ENCODE results near the gene OCA2. TPM values are rescaled to one million over a fixed set of nuclear protein-coding genes. Genes with fewer than 3 reads are reported as not detected.

The OCA2 gene
- total and polyA plus RNA-seq, 2 of the 8 experiments (the other 6 are each of a cell fraction or from before 2014, with no cell fraction given) = 0.20 TPM

- TF ChIP-seq CHD7 (IDR thresholded peaks at IDR 0.05; ENCODE audit: insufficient replicate concordance, low read length) = no peak
- no peak for TF ChIP-seq BRCA1 (IDR thresholded peaks at IDR 0.05; ENCODE audit: low read depth, low read length)
- TF ChIP-seq MAFK (IDR thresholded peaks at IDR 0.05; ENCODE audit: low read depth, low read length) = no peak
- no peak for TF ChIP-seq BCL11A (IDR thresholded peaks at IDR 0.05; ENCODE audit: low read depth in 2 of 2, low read length in 2 of 2)
- TF ChIP-seq SAP30 (IDR thresholded peaks at IDR 0.05; ENCODE audit: insufficient read depth, insufficient replicate concordance, low read length) = no peak
- no peak for TF ChIP-seq TBP (IDR thresholded peaks at IDR 0.05; ENCODE audit: low read depth, low read length)
- TF ChIP-seq, protein P1, sequence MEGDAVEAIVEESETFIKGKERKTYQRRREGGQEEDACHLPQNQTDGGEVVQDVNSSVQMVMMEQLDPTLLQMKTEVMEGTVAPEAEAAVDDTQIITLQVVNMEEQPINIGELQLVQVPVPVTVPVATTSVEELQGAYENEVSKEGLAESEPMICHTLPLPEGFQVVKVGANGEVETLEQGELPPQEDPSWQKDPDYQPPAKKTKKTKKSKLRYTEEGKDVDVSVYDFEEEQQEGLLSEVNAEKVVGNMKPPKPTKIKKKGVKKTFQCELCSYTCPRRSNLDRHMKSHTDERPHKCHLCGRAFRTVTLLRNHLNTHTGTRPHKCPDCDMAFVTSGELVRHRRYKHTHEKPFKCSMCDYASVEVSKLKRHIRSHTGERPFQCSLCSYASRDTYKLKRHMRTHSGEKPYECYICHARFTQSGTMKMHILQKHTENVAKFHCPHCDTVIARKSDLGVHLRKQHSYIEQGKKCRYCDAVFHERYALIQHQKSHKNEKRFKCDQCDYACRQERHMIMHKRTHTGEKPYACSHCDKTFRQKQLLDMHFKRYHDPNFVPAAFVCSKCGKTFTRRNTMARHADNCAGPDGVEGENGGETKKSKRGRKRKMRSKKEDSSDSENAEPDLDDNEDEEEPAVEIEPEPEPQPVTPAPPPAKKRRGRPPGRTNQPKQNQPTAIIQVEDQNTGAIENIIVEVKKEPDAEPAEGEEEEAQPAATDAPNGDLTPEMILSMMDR (IDR thresholded peaks at IDR 0.05; ENCODE audit: control extremely low read depth in 1 of 3, insufficient read depth in 1 of 3, low read depth in 1 of 3, low read length in 3 of 3) = no peak
- TF ChIP-seq FOSL1 (IDR thresholded peaks at IDR 0.05; ENCODE audit: insufficient read depth, low read depth, low read length) = no peak
Observed at GRCh38 chr15:27804569-27805260, 294.4 kb downstream of the OCA2 start (continued).

Measured in H1 (cell line).